ENCODE measurements around the gene RNU2-1.
"Not testable (repeated sequence)": the region's sequence is repeated elsewhere in the genome, so short reads cannot be mapped to it uniquely, and the experiment has no call there.

Gene RNU2-1

DNA sequence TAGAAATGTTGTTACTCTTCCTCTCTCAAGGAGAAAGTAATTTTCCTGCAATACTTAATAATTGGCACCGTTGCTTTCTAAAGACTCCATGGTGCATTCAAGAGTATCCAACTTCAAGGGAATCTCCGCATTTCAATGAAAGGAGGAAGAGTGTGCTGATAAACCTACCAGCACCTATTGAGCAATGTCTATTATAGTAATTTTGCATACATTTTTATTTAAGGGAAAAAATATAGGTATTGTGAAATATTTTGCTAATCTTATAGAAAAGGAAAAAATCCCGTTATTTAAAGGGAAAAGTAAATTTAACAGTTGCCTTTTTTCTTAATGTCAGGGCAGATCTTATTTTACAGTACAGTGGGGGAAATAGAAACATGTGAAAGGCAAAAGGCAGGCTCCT lies 23.2 kb downstream of the RNU2-1 start:
- no peak for DNase-seq (ENCODE audit: low spot score)
- TF ChIP-seq, protein P1, sequence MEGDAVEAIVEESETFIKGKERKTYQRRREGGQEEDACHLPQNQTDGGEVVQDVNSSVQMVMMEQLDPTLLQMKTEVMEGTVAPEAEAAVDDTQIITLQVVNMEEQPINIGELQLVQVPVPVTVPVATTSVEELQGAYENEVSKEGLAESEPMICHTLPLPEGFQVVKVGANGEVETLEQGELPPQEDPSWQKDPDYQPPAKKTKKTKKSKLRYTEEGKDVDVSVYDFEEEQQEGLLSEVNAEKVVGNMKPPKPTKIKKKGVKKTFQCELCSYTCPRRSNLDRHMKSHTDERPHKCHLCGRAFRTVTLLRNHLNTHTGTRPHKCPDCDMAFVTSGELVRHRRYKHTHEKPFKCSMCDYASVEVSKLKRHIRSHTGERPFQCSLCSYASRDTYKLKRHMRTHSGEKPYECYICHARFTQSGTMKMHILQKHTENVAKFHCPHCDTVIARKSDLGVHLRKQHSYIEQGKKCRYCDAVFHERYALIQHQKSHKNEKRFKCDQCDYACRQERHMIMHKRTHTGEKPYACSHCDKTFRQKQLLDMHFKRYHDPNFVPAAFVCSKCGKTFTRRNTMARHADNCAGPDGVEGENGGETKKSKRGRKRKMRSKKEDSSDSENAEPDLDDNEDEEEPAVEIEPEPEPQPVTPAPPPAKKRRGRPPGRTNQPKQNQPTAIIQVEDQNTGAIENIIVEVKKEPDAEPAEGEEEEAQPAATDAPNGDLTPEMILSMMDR (IDR thresholded peaks at IDR 0.05; ENCODE audit: borderline replicate concordance, control extremely low read depth, extremely low read depth, insufficient read depth, missing control alignments) = no peak
- in situ Hi-C loops (cut with MboI; ENCODE audit: low sequenced_read_pairs, unreplicated experiment) = loop anchor here (25.0 kb wide), 1 partner anchor 102 kb away; no protein-coding TSS in a partner anchor

DNA sequence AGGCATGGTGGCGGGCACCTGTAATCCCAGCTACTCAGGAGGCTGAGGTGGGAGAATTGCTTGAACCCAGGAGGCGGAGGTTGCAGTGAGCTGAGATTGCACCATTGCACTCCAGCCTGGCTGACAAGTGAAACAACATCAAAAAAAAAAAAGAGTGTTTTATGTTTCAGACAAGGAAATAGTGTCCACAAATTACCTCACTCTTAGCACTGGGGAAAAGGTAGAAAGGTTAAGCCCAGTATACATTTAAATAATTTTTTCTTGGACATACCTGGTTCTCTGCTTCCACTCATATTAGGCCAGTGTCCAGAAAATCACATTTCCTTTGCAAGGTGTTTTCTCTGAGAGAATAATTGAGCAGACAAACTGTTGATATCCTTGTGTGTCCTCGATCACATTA lies 30.8 kb downstream of the RNU2-1 start:
- in situ Hi-C loops (cut with MboI; ENCODE audit: low sequenced_read_pairs, unreplicated experiment) = loop anchor here (25.0 kb wide), 1 partner anchor 109 kb away; no protein-coding TSS in a partner anchor
- not testable (repeated sequence) for DNase-seq (ENCODE audit: low spot score)

DNA sequence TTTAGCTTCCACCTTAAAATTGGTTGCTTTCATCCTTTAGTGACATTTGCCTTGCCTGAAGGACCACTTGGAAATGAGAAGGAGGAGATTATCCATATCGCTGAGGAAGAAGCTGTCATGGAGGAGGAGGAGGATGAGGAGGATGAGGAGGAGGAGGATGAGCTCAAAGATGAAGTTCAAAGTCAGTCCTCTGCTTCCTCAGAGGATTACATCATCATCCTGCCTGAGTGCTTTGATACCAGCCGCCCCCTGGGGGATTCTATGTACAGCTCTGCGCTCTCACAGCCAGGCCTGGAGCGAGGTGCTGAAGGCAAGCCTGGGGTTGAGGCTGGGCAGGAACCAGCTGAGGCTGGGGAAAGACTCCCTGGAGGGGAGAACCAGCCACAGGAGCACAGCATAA lies 33.6 kb downstream of the RNU2-1 start:
- no peak for DNase-seq (ENCODE audit: low spot score)
- in situ Hi-C loops (cut with MboI; ENCODE audit: low sequenced_read_pairs, unreplicated experiment) = loop anchor here (25.0 kb wide), 1 partner anchor 112 kb away; no protein-coding TSS in a partner anchor
- TF ChIP-seq, protein P1 (IDR thresholded peaks at IDR 0.05; ENCODE audit: borderline replicate concordance, control extremely low read depth, extremely low read depth, insufficient read depth, missing control alignments) = no peak

DNA sequence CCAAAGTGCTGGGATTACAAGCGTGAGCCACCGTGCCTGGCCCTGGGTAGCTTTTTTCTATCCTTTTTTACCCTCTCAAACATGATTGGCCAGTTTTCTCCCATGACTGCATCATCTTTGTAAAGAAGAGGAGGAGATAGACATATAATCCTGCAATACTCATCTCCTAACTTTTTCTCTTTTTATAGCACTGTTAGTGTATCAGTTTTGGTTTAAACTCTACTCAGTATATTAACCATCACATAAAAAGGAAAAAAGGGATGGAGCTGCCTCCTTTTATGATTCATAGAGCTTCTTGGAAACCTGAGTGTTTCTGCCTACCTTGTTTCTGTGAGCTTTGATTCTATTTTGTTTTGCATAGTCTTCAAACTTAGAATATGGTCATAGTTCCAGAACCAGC lies 34.1 kb downstream of the RNU2-1 start:
- TF ChIP-seq, protein P1 (IDR thresholded peaks at IDR 0.05; ENCODE audit: borderline replicate concordance, control extremely low read depth, extremely low read depth, insufficient read depth, missing control alignments) = no peak
- DNase-seq (ENCODE audit: low spot score) = no peak
- in situ Hi-C loops (cut with MboI; ENCODE audit: low sequenced_read_pairs, unreplicated experiment) = loop anchor here (25.0 kb wide), 1 partner anchor 113 kb away; no protein-coding TSS in a partner anchor

DNA sequence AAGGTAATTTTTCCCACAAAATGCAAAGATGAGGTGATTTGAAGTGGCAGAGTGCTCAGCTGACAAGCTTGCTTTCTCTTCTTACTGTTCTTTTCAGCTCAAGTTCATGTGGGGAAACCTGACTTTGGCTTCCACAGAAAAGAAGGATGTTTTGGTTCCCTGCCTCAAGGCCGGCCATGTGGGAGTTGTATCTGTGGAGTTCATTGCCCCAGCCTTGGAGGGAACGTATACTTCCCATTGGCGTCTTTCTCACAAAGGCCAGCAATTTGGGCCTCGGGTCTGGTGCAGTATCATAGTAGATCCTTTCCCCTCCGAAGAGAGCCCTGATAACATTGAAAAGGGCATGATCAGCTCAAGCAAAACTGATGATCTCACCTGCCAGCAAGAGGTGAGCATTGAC lies 40.5 kb downstream of the RNU2-1 start:
- DNase-seq (ENCODE audit: low spot score) = no peak
- TF ChIP-seq, protein P1 (IDR thresholded peaks at IDR 0.05; ENCODE audit: borderline replicate concordance, control extremely low read depth, extremely low read depth, insufficient read depth, missing control alignments) = no peak
- in situ Hi-C loops (cut with MboI; ENCODE audit: low sequenced_read_pairs, unreplicated experiment) = no loop called here

DNA sequence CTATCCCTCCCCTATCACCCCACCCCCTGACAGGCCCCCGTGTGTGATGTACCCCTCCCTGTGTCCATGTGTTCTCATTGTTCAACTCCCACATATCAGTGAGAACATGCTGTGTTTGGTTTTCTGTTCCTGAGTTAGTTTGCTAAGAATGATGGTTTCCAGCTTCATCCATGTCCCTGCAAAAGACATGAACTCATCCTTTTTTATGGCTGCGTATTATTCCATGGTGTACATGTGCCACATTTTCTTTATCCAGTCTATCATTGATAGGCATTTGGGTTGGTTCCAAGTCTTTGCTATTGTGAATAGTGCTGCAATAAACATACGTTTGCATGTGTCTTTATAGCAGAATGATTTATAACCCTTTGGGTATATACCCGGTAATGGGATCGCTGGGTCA lies 47.1 kb downstream of the RNU2-1 start:
- in situ Hi-C loops (cut with MboI; ENCODE audit: low sequenced_read_pairs, unreplicated experiment); DNase-seq (ENCODE audit: low spot score): not testable (repeated sequence)

DNA sequence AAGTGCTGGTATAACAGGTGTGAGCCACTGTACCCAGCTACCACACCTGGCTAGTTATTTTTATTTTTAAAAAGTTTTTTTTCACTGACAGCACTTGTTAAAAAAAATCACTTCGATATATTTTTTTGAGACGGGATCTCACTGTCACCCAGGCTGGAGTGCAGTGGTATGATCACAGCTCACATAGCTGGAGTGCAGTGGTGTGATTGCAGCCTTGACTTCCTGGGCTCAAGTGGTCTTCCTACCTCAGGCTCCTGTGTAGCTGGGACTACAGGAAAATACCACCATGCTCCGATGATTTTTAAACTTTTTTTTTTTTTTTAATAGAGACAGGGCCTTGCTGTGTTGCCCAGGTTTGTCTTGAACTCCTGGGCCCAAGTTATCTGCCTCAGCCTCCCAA lies 49.9 kb downstream of the RNU2-1 start:
- in situ Hi-C loops (cut with MboI; ENCODE audit: low sequenced_read_pairs, unreplicated experiment) = no loop called here
- TF ChIP-seq, protein P1 (IDR thresholded peaks at IDR 0.05; ENCODE audit: borderline replicate concordance, control extremely low read depth, extremely low read depth, insufficient read depth, missing control alignments) = no peak
- no peak for DNase-seq (ENCODE audit: low spot score)
